ENCODE data around the gene ZBTB37.
"Not testable (repeated sequence)": the region's sequence is repeated elsewhere in the genome, so short reads cannot be mapped to it uniquely, and the experiment has no call there.

ZBTB37 gene

DNA sequence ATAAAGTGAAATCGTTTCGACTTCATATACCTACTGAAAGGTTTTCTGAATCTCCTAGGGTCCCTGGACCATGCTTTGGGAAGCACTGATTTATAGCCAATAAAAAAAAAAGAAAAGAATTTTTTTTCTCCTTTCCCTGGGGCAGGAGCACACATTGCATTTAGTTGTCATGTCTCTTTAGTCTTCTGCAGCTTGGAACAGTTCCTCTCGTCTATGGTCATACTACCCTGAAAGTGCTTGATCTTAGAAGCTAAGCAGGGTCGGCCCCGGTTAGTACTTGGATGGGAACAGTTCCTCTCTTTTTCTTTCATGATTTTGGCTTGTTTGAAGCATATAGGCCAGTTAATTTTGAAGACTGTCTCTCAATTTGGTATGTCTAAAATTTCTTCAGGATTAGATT lies 52.7 kb downstream of the ZBTB37 start:
- no peak for ATAC-seq

DNA sequence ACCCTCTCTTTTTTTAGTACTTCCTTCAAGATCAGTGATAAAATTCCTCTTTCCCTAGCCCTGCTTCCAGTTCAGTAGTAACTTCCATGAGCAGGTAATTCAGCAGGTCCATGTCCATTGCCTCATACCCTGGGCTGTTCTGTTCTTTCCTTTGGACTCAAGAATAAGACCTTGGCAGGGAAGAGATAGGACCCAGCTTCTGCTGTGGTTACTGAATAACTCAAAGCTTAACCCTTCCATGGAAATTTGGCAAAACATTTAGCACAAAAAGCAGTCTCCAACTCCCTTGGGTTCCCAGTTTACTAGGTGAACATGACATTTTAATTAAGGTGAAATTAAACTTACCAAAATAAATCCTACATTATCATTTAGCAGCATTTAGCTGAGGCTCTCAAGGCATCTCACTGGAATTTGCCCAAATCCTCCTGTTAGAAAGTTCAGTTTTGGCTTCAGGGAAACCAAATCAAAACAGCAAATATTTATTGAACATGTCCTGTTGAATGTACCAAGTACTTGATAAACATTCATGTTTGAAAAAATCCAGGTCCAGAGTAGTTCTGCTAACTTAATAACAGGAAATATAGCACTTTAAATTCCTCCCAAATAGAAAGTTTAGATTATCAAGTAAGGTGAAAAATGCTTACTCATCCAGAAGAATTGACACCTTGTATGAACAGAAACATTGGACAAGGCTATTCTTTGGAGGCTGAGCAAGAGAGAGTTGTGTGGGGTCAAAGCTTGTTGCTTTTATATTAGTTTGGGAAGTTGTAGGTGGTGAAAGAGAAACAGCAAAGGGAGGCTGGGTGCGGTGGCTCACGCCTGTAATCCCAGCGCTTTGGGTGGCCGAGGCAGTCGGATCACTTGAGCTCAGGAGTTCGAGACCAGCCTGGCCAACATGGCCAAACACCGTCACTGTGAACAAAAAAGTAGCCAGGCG lies 57.4 kb downstream of the ZBTB37 start:
- no peak for ATAC-seq
- TF ChIP-seq OSR1 (CRISPR knock-in tag; IDR thresholded peaks at IDR 0.05), result no peak
- TF ChIP-seq GLIS3 (CRISPR knock-in tag; IDR thresholded peaks at IDR 0.05), result no peak
- no peak for TF ChIP-seq RARB (CRISPR knock-in tag; IDR thresholded peaks at IDR 0.05)
- no peak for TF ChIP-seq SNAI2 (CRISPR knock-in tag; IDR thresholded peaks at IDR 0.05)
- TF ChIP-seq ISL1 (CRISPR knock-in tag; IDR thresholded peaks at IDR 0.05), result no peak
- TF ChIP-seq ZFP30 (CRISPR knock-in tag; IDR thresholded peaks at IDR 0.05), result no peak
- no peak for TF ChIP-seq BACH2 (CRISPR knock-in tag; IDR thresholded peaks at IDR 0.05; ENCODE audit: borderline replicate concordance)
- TF ChIP-seq, protein P1, sequence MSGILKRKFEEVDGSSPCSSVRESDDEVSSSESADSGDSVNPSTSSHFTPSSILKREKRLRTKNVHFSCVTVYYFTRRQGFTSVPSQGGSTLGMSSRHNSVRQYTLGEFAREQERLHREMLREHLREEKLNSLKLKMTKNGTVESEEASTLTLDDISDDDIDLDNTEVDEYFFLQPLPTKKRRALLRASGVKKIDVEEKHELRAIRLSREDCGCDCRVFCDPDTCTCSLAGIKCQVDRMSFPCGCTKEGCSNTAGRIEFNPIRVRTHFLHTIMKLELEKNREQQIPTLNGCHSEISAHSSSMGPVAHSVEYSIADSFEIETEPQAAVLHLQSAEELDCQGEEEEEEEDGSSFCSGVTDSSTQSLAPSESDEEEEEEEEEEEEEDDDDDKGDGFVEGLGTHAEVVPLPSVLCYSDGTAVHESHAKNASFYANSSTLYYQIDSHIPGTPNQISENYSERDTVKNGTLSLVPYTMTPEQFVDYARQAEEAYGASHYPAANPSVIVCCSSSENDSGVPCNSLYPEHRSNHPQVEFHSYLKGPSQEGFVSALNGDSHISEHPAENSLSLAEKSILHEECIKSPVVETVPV (CRISPR knock-in tag; IDR thresholded peaks at IDR 0.05), result no peak
- no peak for TF ChIP-seq ESRRG (CRISPR knock-in tag; IDR thresholded peaks at IDR 0.05)
- TF ChIP-seq PPARA (CRISPR knock-in tag; IDR thresholded peaks at IDR 0.05; ENCODE audit: borderline replicate concordance), result no peak
- no peak for TF ChIP-seq ZNF565 (CRISPR knock-in tag; conservative IDR thresholded peaks at IDR 0.05; ENCODE audit: low read depth)
- no peak for TF ChIP-seq ZC3H10 (CRISPR knock-in tag; IDR thresholded peaks at IDR 0.05)
- TF ChIP-seq ARNTL (CRISPR knock-in tag; IDR thresholded peaks at IDR 0.05; ENCODE audit: borderline replicate concordance, low read depth), result no peak
- TF ChIP-seq, protein P2, sequence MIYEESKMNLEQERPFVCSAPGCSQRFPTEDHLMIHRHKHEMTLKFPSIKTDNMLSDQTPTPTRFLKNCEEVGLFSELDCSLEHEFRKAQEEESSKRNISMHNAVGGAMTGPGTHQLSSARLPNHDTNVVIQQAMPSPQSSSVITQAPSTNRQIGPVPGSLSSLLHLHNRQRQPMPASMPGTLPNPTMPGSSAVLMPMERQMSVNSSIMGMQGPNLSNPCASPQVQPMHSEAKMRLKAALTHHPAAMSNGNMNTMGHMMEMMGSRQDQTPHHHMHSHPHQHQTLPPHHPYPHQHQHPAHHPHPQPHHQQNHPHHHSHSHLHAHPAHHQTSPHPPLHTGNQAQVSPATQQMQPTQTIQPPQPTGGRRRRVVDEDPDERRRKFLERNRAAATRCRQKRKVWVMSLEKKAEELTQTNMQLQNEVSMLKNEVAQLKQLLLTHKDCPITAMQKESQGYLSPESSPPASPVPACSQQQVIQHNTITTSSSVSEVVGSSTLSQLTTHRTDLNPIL (CRISPR knock-in tag; IDR thresholded peaks at IDR 0.05; ENCODE audit: low read depth), result no peak
- no peak for TF ChIP-seq ZNF70 (CRISPR knock-in tag; IDR thresholded peaks at IDR 0.05)
- TF ChIP-seq CSDC2 (CRISPR knock-in tag; IDR thresholded peaks at IDR 0.05), result no peak

More for the DNA sequence above, 52.7 kb downstream of the ZBTB37 start:
- TF ChIP-seq ZFP3 (CRISPR knock-in tag; IDR thresholded peaks at IDR 0.05), result no peak
- no peak for TF ChIP-seq SNAI2 (CRISPR knock-in tag; IDR thresholded peaks at IDR 0.05)
- TF ChIP-seq ZNF8 (CRISPR knock-in tag; IDR thresholded peaks at IDR 0.05), result no peak
- no peak for TF ChIP-seq ZNF565 (CRISPR knock-in tag; conservative IDR thresholded peaks at IDR 0.05; ENCODE audit: low read depth)
- no peak for TF ChIP-seq PPARA (CRISPR knock-in tag; IDR thresholded peaks at IDR 0.05; ENCODE audit: borderline replicate concordance)
- no peak for TF ChIP-seq ZFP30 (CRISPR knock-in tag; IDR thresholded peaks at IDR 0.05)
- TF ChIP-seq, protein P2 (CRISPR knock-in tag; IDR thresholded peaks at IDR 0.05; ENCODE audit: low read depth), result no peak
- TF ChIP-seq RARB (CRISPR knock-in tag; IDR thresholded peaks at IDR 0.05), result no peak
- TF ChIP-seq TSHZ2 (CRISPR knock-in tag; IDR thresholded peaks at IDR 0.05), result no peak
- no peak for TF ChIP-seq ZC3H10 (CRISPR knock-in tag; IDR thresholded peaks at IDR 0.05)
- TF ChIP-seq ESRRG (CRISPR knock-in tag; IDR thresholded peaks at IDR 0.05), result no peak
- no peak for TF ChIP-seq BACH2 (CRISPR knock-in tag; IDR thresholded peaks at IDR 0.05; ENCODE audit: borderline replicate concordance)
- TF ChIP-seq, protein P1 (CRISPR knock-in tag; IDR thresholded peaks at IDR 0.05), result no peak
- no peak for TF ChIP-seq TCF4 (CRISPR knock-in tag; IDR thresholded peaks at IDR 0.05; ENCODE audit: borderline replicate concordance)
- no peak for TF ChIP-seq ISL1 (CRISPR knock-in tag; IDR thresholded peaks at IDR 0.05)
- TF ChIP-seq, protein P3, sequence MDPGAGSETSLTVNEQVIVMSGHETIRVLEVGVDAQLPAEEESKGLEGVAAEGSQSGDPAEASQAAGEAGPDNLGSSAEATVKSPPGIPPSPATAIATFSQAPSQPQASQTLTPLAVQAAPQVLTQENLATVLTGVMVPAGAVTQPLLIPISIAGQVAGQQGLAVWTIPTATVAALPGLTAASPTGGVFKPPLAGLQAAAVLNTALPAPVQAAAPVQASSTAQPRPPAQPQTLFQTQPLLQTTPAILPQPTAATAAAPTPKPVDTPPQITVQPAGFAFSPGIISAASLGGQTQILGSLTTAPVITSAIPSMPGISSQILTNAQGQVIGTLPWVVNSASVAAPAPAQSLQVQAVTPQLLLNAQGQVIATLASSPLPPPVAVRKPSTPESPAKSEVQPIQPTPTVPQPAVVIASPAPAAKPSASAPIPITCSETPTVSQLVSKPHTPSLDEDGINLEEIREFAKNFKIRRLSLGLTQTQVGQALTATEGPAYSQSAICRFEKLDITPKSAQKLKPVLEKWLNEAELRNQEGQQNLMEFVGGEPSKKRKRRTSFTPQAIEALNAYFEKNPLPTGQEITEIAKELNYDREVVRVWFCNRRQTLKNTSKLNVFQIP (CRISPR knock-in tag; IDR thresholded peaks at IDR 0.05; ENCODE audit: borderline replicate concordance, low read depth), result no peak

DNA sequence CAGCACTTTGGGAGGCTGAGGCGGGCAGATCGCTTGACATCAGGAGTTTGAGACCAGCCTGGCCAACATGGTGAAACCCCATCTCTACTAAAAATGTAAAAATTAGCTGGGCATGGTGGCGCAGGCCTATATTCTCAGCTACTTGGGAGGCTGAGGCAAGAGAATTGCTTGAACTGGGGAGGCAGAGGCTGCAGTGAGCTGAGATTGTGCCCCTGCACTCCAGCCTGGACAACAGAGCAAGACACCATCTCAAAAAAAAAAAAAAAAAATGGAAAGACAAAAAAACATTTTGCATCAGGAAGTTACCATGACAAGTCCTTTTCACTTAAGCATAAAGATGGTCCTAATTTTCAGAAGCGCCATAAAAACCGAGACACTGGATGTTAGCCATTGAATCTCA lies 62.4 kb downstream of the ZBTB37 start:
- ATAC-seq, result not testable (repeated sequence)
